NCI-H1417 (cell line): ENCODE results near the gene LPP.
"Not testable (repeated sequence)": the region's sequence is repeated elsewhere in the genome, so short reads cannot be mapped to it uniquely, and the experiment has no call there.

ENCODE experiments used
- DNase-seq, 3 experiments: peaks; one replicate each; lab custom pipeline; 2025; lab: John Stamatoyannopoulos, UW

The LPP gene

GRCh38 chr3:188677344-188677743, 523.4 kb downstream of the LPP start:
- DNase-seq, result no peak

GRCh38 chr3:188680189-188680588, 526.2 kb downstream of the LPP start:
- DNase-seq, result no peak

GRCh38 chr3:188680605-188681004, 526.6 kb downstream of the LPP start:
- no peak for DNase-seq

- no peak for DNase-seq
Observed at GRCh38 chr3:188682316-188682715, 528.4 kb downstream of the LPP start.

GRCh38 chr3:188683032-188683521, 529.1 kb downstream of the LPP start:
- DNase-seq, result no peak

- no peak for DNase-seq
Observed at GRCh38 chr3:188684276-188684675, 530.3 kb downstream of the LPP start.

GRCh38 chr3:188685789-188686188, 531.8 kb downstream of the LPP start:
- DNase-seq, result no peak

- DNase-seq, result no peak
Observed at GRCh38 chr3:188686324-188686723, 532.4 kb downstream of the LPP start.

- no peak for DNase-seq
Observed at GRCh38 chr3:188687389-188687788, 533.4 kb downstream of the LPP start.

GRCh38 chr3:188689101-188689574, 535.2 kb downstream of the LPP start:
- no peak for DNase-seq

- DNase-seq, result no peak
Observed at GRCh38 chr3:188690064-188690463, 536.1 kb downstream of the LPP start.

GRCh38 chr3:188691004-188691403, 537.0 kb downstream of the LPP start:
- DNase-seq, result no peak

GRCh38 chr3:188691665-188692064, 537.7 kb downstream of the LPP start:
- no peak for DNase-seq

- DNase-seq, result no peak
Observed at GRCh38 chr3:188692700-188693099, 538.7 kb downstream of the LPP start.

GRCh38 chr3:188693435-188693834, 539.5 kb downstream of the LPP start:
- no peak for DNase-seq

GRCh38 chr3:188695241-188695640, 541.3 kb downstream of the LPP start:
- no peak for DNase-seq

GRCh38 chr3:188697127-188697526, 543.2 kb downstream of the LPP start:
- DNase-seq, result no peak

GRCh38 chr3:188698436-188698835, 544.5 kb downstream of the LPP start:
- no peak for DNase-seq

- no peak for DNase-seq
Observed at GRCh38 chr3:188700501-188700900, 546.5 kb downstream of the LPP start.

GRCh38 chr3:188700918-188701317, 547.0 kb downstream of the LPP start:
- DNase-seq, result no peak

- no peak for DNase-seq
Observed at GRCh38 chr3:188701485-188701969, 547.6 kb downstream of the LPP start.

GRCh38 chr3:188702028-188702427, 548.1 kb downstream of the LPP start:
- not testable (repeated sequence) for DNase-seq

GRCh38 chr3:188706176-188706575, 552.2 kb downstream of the LPP start:
- no peak for DNase-seq

- DNase-seq, result no peak
Observed at GRCh38 chr3:188706599-188706998, 552.6 kb downstream of the LPP start.
